ENCODE results near the gene MRPL22.

GRCh38 chr5:154986151-154986550 is 45.3 kb downstream of the MRPL22 start:
- no peak for TF ChIP-seq CTCF (IDR thresholded peaks at IDR 0.05)
- no peak for TF ChIP-seq POLR2A (IDR thresholded peaks at IDR 0.05)
